Cortex of kidney (tissue), 1 donor: Measurements from ENCODE around the gene RAD54L.
"Not testable (repeated sequence)": the region's sequence is repeated elsewhere in the genome, so short reads cannot be mapped to it uniquely, and the experiment has no call there.

Source experiments
- DNase-seq: peaks from one replicate; lab custom pipeline; 2025; lab: John Stamatoyannopoulos, UW

The RAD54L gene

DNA sequence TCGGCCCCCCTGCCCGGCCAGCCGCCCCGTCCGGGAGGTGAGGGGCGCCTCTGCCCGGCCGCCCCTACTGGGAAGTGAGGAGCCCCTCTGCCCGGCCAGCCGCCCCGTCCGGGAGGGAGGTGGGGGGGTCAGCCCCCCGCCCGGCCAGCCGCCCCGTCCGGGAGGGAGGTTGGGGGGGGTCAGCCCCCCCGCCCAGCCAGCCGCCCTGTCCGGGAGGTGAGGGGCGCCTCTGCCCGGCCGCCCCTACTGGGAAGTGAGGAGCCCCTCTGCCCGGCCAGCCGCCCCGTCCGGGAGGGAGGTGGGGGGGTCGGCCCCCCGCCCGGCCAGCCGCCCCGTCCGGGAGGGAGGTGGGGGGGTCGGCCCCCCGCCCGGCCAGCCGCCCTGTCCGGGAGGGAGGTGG, 5.8 kb upstream of the RAD54L start:
- DNase-seq = not testable (repeated sequence)

DNA sequence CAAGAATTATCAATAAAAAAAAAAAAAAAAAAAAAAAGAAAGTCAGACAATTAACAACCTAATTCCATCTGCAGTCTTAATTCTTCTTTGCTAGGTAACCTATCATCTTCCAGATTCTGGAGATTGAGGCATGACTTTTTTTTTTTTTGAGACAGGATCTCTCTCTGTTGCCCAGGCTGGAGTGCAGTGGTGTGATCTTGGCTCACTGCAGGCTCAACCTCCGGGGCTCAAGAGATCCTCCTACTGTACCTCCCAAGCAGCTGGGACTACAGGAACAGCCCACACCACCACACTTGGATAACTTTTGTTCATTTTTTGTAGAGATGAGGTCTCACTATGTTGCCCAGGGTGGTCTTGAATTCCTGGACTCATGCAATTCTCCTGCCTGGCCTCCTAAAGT, 4.6 kb upstream of the RAD54L start:
- DNase-seq = no peak

DNA sequence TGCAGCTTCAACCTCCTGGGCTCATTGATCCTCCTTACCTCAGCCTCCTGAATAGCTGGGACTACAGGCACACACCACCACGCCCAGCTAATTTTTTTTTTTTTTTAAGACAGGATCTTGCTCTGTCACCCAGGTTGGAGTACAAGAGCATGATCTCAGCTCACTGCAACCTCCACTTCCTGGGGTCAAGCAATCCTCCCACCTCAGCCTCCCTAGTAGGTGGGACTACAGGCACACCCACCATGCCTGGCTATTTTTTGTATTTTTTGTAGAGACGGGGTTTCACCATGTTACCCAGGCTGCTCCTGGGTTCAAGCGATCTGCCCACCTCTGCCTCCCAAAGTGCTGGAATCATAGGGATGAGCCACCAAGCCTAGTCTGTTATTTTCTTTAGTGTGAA, 3.7 kb upstream of the RAD54L start:
- not testable (repeated sequence) for DNase-seq

DNA sequence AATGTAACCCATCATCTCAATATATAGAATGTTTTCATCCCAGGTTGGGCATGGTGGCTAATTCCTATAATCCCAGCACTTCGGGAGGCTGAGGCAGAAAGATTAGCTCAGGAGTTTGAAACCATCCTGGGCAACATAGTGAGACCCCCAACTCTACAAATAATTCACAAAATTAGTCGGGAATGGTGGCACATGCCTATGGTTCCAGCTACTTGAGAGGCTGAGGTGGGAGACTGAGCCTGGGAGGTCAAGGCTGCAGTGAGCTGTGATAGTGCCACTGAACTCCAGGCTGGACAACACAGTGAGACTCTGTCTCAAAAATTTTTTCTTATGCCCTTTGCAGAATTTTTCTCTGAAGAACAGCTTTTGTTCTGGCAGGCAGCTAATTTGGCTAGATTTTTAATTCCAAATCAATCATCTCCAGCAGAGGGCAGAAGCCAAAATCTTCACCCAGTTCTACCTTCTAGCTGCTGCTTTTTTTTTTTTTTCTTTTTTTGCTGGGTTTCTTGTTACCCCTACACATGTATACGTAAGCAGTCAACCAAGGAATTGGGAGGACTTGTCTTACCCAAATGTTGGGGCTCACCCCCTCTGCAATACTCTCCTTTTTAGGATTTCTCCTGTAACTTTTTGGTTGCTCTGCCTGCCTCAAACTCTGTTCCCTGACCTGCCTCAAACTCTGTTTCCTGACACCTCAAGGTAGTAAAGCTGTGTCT, 2.7 kb upstream of the RAD54L start:
- no peak for DNase-seq

DNA sequence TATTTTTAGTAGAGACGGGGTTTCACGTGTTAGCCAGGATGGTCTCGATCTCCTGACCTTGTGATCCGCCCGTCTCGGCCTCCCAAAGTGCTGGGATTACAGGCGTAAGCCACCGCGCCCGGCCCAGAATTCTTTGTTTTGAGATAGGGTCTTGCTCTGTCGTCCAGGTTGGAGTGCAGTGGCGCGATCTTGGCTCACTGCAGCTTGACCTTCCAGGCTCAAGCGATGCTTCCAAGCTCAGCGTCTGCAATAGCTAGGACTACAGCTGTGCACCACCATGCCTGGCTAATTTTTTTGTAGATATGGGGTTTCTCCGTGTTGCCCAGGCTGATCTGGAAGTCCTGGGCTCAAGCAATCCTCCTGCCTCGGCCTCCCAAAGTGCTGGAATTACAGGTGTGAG, 1.4 kb upstream of the RAD54L start:
- not testable (repeated sequence) for DNase-seq

DNA sequence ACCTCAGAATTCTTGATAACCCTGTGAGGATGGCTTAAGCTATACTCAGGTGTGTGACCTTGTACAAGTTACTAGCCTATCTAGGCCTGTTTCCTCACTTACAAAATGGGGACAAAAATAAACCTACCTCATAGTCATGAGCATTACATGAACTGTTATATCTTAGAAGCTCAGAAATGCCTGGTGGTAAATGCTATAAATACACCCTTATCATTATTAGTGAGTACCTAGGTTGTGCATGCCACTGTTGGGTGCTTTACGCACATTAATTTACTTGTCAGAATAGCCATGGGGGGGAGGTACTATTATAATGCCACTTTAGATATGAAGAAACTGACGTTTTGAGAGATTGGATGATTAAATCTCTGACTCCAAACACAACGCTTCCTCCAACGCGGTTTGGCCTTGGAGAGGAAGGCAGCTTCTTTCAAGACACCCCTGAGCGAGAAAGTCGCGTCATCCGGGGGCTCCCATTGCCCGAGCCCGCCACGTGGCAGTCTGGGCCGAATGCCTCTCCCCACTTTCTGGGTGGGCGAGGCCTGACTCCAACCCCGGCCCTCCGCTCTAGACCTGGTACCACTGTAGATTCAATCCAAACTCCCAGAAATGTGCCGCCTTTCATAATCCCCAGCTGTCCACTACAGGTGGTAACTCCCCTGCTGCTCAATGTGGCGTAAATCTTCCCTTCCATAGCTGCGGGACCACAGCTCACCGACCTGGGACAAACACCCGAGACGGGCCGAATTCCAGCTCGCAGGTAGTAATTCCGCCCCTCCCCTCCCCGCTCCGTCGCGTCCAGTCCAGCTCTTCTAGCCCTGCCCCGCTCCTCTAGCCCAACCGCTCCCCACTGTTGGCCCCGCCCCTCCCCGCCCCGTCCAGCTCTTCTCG, 771 bp upstream of the RAD54L start:
- peak; percentile 13 for DNase-seq

DNA sequence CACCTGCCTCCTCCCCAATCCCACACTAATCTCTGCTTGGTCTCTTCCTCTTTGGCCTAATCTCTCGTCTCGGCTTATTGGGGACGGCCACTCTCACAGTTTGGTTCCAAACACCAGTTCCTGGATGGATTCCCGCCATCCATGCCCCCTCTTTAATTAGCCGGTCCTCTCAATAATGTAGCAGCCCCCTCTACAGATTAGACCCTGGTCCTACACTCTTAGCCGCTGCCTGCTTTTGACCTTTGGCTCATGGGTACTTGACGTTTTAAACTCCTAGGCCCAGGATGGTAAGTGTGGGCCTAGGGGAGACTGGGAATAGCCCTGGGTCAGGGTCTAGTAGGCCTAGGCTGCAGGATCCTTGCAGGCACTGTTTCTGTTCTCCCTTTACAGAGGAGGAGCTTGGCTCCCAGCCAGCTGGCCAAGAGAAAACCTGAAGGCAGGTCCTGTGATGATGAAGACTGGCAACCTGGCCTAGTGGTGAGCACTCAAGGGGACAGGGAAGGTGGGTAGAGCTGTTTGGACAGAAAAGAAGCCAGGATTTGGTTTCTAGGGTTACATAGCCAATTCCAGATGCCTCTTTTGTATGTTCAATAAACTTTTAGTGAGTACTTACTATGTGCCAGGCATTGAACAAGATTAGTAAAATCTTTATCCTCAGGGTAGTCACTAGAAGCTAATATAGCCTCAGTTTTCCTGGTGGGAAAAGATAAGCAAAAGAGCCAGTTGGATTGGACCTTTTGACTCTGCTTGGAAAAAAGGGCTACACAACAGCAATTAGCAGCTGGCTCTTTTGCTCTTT, 758 bp downstream of the RAD54L start:
- DNase-seq = no peak

DNA sequence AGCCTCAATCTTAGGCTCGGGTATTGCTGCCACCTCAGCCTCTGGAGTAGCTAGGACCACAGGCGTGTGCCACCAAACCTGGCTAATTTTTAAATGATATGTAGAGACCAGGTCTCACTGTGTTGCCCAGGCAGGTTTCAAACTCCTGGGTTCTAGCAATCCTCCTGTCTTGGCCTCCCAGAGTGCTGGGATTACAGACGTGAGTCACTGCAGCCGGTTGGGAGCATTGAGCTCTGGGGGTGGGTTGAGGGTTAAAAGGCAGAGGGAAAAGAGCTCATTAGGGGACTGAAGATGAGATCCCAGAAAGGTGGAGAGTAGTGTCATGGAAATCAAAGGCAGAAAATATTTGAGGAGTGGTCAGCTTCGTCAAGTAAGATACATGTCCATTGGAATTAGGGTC, 7.1 kb downstream of the RAD54L start:
- DNase-seq = no peak

DNA sequence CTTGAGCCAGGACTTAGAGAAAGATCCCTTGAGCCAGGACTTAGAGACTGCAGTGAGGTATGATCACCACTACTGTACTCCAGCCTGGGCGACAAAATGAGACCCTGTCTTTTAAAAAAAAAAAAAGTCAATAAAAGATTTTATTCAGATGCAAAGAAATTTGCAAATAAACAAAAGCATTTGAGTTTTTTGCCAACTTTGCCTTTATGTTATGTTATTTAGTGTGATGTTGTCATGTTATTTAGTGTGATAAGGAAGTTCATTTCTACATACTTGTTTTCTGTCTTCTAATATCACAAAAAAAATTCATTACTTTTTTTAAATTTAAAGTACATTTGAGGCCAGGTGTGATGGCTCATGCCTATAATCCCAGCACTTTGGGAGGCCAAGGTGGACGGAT, 9.0 kb downstream of the RAD54L start:
- no peak for DNase-seq

DNA sequence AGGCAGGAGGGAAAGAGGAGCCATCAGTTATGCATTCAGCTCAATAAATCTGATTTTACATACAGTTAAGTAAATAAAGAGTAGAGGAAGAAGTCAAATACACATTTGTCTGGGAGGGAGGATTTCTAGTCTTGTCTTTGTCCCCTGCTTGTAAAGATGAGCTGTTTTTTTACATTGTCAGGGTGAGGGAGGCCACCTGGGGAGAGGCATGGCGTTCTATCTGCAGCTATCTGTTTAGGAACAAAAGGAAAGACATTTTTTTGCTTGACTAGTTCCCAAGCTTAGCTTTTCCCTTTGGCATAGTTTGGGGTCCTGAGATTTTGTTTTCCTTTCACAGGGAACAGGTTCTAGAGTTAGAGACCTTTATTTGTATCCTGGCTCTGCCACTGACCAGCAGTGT, 14.9 kb downstream of the RAD54L start:
- no peak for DNase-seq

DNA sequence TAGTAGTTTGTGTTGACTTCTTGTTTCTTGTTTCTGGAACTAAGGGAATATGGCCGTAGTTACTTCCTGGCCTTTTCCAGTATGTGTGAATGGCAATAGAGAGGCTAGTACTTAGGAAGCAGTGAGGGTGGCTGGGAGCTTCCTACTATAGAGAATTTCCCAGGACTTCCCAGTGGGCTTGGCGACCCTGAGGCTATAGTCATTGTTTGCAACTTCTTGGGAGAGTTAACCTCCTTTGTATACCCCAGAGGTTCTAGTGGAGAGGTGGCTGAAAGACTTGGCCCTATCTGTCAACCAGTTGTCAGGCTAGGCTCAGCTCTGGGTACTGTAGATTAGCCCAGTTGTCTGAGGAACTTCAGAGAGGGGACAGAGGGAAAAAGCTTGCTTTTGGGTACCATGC, 15.6 kb downstream of the RAD54L start:
- no peak for DNase-seq

DNA sequence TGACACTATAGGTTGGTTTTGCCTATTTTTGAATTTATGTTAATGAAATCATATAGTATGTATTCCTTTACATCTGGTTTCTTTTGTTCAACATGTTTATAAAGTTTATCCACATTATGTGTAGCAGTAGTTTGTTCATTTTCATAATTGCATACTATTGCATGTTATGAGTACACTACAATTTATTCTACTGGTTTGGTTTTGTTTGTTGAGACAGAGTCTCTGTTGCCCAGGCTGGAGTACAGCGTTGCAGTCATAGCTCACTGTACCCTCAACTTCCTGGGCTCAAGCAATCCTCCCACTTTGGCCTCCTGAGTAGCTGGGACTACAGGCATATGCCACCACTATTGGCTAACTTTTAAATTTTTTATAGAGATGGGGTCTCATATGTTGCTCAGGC, 21.0 kb downstream of the RAD54L start:
- DNase-seq = no peak

DNA sequence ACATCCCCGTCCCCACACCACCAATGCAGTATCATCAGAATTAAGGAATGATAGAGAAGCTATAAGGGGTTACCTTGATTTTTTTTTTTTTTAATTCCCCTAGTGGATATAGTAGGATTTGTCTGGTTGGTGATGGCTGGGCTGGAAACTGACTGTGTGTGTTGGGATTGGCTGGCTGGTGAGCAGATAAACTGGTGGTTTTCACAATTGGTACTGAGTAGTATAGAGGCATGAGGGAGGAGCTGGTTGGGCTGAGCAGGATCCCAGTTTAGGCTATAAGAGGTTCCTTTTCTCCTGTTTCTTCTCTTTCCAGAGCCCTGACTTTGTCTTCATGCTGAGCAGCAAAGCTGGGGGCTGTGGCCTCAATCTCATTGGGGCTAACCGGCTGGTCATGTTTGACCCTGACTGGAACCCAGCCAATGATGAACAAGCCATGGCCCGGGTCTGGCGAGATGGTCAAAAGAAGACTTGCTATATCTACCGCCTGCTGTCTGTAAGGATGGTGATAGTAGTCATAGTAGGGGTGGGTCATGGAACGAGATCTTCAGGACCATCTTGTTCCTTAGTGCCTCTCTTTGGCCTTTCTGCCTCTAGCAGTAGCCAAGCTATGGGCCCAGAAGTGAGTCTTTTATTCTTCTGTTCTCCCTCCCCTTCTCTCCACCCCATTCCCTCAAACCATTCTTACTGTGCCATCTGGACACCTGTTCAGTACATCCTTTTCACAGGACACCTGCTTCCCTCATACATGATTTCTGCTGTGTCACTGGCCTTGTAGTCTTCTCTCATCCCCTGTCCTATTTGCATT, 26.9 kb downstream of the RAD54L start:
- DNase-seq = no peak

DNA sequence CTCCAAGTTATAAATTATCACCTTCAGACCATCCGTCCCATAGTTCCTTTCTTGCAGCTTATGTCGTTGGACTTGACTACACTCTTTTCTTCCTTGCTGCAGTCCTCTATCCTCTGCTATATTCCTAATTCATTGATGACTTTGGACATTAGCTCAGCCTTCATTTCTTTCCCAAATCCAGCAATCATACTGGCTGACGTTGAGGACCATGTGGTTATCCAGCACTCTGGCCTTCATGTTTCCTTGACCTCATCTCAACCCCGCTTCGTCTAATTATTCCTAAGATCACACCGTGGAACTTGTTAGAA, 27.4 kb downstream of the RAD54L start:
- no peak for DNase-seq

DNA sequence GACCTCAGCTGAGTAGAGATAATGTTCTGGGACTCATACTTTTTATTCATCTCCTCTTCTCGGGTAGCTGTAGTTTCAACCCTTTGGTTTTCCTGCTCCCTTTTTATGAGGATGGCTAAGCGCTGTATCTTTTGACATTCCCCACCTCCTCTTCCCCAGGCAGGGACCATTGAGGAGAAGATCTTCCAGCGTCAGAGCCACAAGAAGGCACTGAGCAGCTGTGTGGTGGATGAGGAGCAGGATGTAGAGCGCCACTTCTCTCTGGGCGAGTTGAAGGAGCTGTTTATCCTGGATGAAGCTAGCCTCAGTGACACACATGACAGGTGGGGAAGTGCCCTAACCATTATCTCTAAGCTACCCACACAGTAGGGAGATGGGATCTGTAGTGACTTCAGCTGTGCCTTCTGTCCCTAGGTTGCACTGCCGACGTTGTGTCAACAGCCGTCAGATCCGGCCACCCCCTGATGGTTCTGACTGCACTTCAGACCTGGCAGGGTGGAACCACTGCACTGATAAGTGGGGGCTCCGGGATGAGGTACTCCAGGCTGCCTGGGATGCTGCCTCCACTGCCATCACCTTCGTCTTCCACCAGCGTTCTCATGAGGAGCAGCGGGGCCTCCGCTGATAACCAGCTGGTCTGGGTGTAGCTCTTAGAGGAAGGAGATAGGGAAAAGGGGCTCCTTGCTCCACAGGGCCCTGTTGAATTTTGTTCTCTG, 30.3 kb downstream of the RAD54L start:
- no peak for DNase-seq

DNA sequence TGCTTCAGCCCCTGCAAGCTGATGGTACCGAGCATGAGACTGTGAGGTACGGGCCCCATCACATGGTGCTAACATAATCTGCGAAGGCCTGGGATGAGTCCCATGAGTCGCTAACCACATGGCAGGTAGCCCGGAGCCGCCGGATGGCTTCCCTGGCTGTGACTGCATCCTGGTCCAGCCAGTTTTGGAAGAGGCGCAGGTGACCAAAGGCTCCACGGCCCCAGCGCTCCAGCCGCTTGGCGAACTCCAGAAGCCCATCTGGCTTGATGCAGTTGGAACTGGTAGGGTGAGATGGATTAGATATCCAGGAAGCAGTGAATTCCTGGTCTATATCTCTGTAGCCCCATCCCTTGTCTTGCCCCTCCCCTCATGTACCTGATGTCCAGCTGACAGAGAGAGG, 31.2 kb downstream of the RAD54L start:
- DNase-seq = no peak

DNA sequence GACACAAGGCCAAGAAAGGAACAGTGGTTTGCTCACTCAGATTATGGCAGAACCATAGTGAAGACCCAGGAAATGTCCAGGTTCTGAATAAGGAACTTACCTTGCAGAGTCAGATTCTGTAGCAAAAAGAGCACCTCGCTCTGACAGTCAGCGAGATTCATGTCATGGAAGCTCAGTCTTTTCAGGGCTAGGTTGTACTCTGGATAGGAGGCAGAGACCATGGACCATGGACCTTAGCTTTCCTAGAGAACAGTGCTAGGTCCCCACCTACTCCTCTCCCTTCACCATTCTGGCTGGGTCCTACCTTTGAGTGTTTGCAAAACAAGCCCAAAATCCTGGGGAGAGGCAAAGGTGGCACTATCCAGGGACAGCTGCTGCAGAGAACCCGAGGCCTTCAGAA, 32.5 kb downstream of the RAD54L start:
- no peak for DNase-seq

DNA sequence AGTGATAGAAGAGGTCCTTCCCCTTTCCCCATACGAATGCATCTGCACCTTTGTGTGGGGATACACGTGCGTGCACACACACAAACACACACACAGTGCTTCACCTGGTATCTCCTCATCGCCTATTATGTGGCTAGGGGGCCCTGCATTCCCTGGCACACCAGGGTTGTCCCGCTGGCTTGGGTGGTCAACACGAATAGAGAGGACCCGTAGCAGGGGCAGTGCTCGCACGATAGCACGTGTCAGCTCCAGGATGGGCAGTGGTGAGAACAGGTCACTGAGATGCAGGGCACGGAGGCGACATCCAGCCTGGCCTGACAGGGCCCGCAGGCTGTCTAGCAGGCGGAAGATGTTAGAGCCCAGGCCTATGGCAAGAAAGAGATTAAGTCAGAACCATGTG, 33.5 kb downstream of the RAD54L start:
- no peak for DNase-seq

DNA sequence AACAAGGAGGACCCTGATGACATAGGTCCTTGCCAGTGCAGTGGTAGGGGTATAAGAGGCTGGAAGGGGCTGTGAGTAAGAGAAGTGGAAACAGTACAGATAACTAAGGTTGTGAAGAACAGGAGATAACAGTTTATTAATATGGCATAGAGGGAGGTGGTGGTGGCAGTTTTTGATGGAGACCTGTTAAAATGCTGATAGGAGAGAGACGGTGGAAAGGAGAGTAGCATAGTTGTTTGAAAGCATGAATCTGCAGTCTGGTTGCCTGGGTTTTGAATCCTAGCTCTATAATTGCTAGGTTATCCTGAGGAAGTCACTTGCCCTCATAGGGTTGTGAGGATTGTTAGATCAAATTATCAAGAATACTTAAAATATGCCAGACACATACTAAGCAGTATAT, 36.5 kb downstream of the RAD54L start:
- no peak for DNase-seq

DNA sequence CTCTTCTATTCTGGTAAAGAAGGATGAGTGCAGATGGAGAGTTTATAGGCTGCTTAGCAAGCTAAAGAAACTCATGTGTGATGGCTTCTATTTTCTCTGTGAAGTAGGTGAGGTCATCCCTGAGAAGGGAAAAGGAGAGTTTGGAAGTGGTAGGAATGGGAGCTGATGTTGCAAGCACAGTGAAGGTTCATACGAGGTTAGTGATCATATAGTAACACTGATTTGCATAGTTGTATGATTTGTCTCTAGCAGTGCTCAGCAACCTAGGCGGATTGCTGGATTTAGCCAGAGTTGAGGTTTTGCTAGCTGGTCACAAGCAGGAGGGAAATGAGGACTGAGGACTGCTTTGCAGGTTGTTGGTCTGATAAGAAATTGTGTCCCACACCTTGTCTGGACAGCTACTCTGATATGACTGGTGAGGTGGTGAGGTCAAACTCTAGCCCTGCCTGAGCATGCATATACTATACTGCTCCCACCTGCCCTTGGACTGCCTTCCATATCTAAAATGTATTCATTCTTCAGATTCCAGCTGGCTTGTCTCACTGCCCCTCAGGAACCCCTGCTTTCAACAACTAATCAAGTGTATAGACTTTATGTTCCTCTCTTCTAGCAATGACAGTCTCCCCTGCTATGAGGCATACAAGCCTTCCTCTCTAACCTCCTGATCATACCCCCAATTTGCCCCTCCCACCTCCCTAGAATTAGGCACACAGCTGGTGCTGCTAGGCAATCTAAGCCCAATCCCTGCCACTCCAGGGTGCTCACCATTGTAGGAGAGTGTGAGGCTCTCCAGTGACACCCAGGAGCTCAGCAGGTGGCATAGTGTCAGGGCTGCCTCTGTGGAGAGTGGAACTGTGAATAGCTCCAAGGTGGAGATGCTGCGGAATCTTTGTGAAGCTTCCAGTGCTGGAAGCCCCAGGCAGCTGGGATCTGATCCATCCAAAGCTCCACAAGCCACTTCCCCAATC, 37.3 kb downstream of the RAD54L start:
- no peak for DNase-seq
